Measurements from ENCODE around the gene S1PR5.

The S1PR5 gene

DNA sequence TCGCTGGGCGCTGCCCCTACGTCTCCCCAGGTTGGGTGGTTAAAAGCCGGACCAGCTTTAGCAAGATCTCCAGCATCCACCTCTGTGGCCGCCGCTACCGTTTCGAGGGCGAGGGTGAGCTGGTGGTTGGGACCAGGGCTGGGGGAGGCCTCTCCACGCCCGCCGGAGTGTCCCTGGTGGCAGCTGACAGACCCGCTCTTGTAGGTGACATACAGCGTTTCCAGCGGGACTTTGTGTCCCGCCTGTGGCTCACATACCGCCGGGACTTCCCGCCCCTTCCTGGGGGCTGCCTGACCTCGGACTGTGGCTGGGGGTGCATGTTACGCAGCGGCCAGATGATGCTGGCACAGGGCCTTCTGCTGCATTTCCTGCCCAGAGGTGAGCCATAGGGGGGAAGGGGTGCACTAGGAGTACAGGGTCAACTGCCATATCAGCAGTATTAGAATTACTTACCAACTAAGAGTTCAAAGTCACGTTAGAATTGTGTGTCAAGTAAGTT lies 27.6 kb upstream of the S1PR5 start:
- no peak for DNase-seq (ENCODE audit: low spot score)

DNA sequence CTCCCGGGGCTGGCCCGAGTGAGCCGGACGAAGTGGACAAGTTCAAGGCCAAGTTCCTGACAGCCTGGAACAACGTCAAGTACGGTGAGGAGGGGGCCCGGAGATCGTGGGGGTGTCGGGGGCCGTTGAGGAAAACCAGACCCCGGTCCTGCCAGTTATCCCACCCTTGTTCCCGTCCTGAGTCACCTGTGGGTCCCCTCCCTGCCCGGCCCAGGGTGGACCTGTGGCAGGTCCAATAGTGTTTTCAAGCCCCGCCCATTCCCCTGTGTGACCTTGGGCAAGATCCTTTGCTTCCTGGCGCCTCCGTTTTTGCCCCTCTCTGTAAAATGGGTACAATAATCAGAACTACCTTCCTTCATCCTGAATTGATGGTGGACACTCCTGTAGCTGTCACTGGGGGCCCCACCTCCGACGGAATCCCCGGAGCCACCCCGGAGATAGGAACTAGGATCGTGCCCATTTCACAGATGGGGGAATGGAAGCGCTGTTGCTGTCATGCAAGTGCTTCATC lies 27.1 kb upstream of the S1PR5 start:
- no CpG with 5 or more reads among the region's 22 CpGs for WGBS, 2 donors (ENCODE audit: extremely low coverage in 2 of 2, insufficient read length in 2 of 2, insufficient replicate concordance in 1 of 2)
- Histone ChIP-seq H3K4me1 (ENCODE audit: control insufficient read depth in 2 of 2, insufficient read depth in 1 of 2, low read depth in 1 of 2, low read length in 2 of 2) (peaks cover 4 to 7% of the 10 kb centered on the region in 2 donors), H3K9ac (ENCODE audit: low read depth, low read length, poor library complexity) (peak overlapping the region; percentile 80), H3K23ac (ENCODE audit: low read depth, low read length, poor library complexity) (peak overlapping the region; percentile 91), H2BK12ac (ENCODE audit: low read length) (no peak overlapping the region), H4K91ac (ENCODE audit: low read depth, low read length, poor library complexity) (no peak overlapping the region), H3K4ac (ENCODE audit: low read length) (no peak overlapping the region), H3K27me3 (ENCODE audit: control insufficient read depth in 3 of 3, insufficient read depth in 3 of 3, low read depth in 1 of 3, low read length in 3 of 3) (no peaks in the 10 kb centered on the region), H3K14ac (ENCODE audit: low read length) (no peak overlapping the region), H3K4me3 (ENCODE audit: low read length in 2 of 2) (peak overlapping the region; percentile 88 to 95), H3K18ac (ENCODE audit: low read length) (peak overlapping the region; percentile 90), H2BK120ac (ENCODE audit: low read depth, low read length) (peak overlapping the region; percentile 61), H3K4me2 (ENCODE audit: insufficient read depth, low read length, poor library complexity, severe bottlenecking) (peak overlapping the region; percentile 83), H2AK5ac (ENCODE audit: low read depth, low read length) (peak overlapping the region; percentile 4), H3K79me1 (ENCODE audit: low read depth, low read length) (peaks cover 10% of the 10 kb centered on the region), H2BK5ac (ENCODE audit: low read length) (no peak overlapping the region), H3K27ac (replicated peaks; ENCODE audit: low read length) (no peak overlapping the region), H2AFZ (ENCODE audit: low read length) (peak overlapping the region; percentile 99), H3K9me3 (replicated peaks in 1 of 2; ENCODE audit: control insufficient read depth in 2 of 2, insufficient read depth in 1 of 2, low read depth in 1 of 2, low read length in 2 of 2) (no peaks in the 10 kb centered on the region), H3K36me3 (replicated peaks in 1 of 2; ENCODE audit: control insufficient read depth in 2 of 2, insufficient read depth in 2 of 2, low read length in 2 of 2) (peaks cover 10 to 23% of the 10 kb centered on the region in 2 donors), H2BK15ac (ENCODE audit: low read length) (no peak overlapping the region), H4K8ac (ENCODE audit: low read depth, low read length) (no peak overlapping the region)
- no peak for DNase-seq (ENCODE audit: low spot score)

More for the DNA sequence above, 27.6 kb upstream of the S1PR5 start:
- peak overlapping the region; percentile 55 for H3K9ac ChIP-seq (ENCODE audit: low read depth, low read length, poor library complexity)
- no peak overlapping the region for H2BK12ac ChIP-seq (ENCODE audit: low read length)
- no peak overlapping the region for H2BK15ac ChIP-seq (ENCODE audit: low read length)
- peak overlapping the region; percentile 35 for H3K4me2 ChIP-seq (ENCODE audit: insufficient read depth, low read length, poor library complexity, severe bottlenecking)
- H2AFZ ChIP-seq (ENCODE audit: low read length) = no peak overlapping the region
- whole genome bisulfite sequencing, 2 donors (ENCODE audit: extremely low coverage in 2 of 2, insufficient read length in 2 of 2, insufficient replicate concordance in 1 of 2) = no CpG with 5 or more reads among the region's 23 CpGs
- no peaks in the 10 kb centered on the region for H3K27me3 ChIP-seq (ENCODE audit: control insufficient read depth in 3 of 3, insufficient read depth in 3 of 3, low read depth in 1 of 3, low read length in 3 of 3)
- H3K4me3 ChIP-seq (ENCODE audit: low read length in 2 of 2) = peak overlapping the region; percentile 10 to 88
- no peak overlapping the region for H2AK5ac ChIP-seq (ENCODE audit: low read depth, low read length)
- peak overlapping the region; percentile 73 for H3K23ac ChIP-seq (ENCODE audit: low read depth, low read length, poor library complexity)
- no peak overlapping the region for H4K8ac ChIP-seq (ENCODE audit: low read depth, low read length)
- peaks cover 4 to 7% of the 10 kb centered on the region in 2 donors for H3K4me1 ChIP-seq (ENCODE audit: control insufficient read depth in 2 of 2, insufficient read depth in 1 of 2, low read depth in 1 of 2, low read length in 2 of 2)
- no peaks in the 10 kb centered on the region for H3K9me3 ChIP-seq (replicated peaks in 1 of 2; ENCODE audit: control insufficient read depth in 2 of 2, insufficient read depth in 1 of 2, low read depth in 1 of 2, low read length in 2 of 2)
- H3K4ac ChIP-seq (ENCODE audit: low read length) = no peak overlapping the region
- no peak overlapping the region for H4K91ac ChIP-seq (ENCODE audit: low read depth, low read length, poor library complexity)
- H3K79me1 ChIP-seq (ENCODE audit: low read depth, low read length) = peaks cover 10% of the 10 kb centered on the region
- H2BK5ac ChIP-seq (ENCODE audit: low read length) = no peak overlapping the region
- H2BK120ac ChIP-seq (ENCODE audit: low read depth, low read length) = no peak overlapping the region
- peaks cover 12 to 26% of the 10 kb centered on the region in 2 donors for H3K36me3 ChIP-seq (replicated peaks in 1 of 2; ENCODE audit: control insufficient read depth in 2 of 2, insufficient read depth in 2 of 2, low read length in 2 of 2)
- H3K14ac ChIP-seq (ENCODE audit: low read length) = no peak overlapping the region
- no peak overlapping the region for H3K18ac ChIP-seq (ENCODE audit: low read length)
- H3K27ac ChIP-seq (replicated peaks; ENCODE audit: low read length) = no peak overlapping the region

DNA sequence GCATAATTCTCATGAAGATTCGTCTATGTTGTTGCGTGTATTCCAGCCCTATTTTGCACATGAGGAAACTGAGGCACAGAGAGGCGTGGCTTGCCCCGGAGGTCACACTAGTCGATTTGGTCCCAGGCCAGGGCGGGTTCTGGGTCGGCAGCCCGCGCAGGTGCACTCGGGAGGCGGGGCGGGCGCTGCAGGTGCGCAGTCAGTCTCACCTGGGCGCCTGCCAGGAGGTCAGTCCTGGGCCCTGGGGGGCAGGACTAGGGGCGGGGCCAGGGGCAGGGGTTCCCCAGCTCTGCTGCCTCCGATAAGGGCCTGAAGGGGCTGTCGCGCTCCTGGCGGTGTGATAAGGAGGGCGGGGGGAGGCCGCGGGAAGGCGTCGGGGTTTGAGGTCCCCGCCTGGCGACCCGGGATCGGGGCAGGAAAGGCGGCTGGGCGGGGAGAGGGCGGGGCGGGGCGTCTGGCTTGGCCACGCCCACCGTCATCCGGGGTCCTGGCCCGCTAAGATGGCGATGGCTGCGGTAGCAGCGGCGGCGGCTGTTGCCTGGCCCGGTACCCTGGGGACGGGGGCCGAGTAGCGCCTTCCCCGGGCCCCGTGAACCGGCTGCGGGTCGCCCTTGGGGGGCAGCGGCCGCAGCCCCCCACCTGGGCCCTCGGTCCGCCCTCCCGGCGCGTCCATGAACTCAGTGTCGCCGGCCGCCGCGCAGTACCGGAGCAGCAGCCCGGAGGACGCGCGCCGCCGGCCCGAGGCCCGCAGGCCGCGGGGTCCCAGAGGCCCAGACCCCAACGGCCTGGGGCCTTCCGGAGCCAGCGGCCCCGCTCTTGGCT lies 26.4 kb upstream of the S1PR5 start, which contains the start of gene ATG4D:
TSS of gene ATG4D (plus strand) at position 485 of the 822 bp plus-strand sequence. CDS start at position 672, 187 bp downstream.
- peak within 1 kb of the TSS; percentile 61 for H2BK120ac ChIP-seq (ENCODE audit: low read depth, low read length)
- H2BK15ac ChIP-seq (ENCODE audit: low read length) = peak within 1 kb of the TSS; percentile 66
- H2BK12ac ChIP-seq (ENCODE audit: low read length) = no peak within 1 kb of the TSS
- H2AK5ac ChIP-seq (ENCODE audit: low read depth, low read length) = peak within 1 kb of the TSS; percentile 4
- H3K4me2 ChIP-seq (ENCODE audit: insufficient read depth, low read length, poor library complexity, severe bottlenecking) = peak within 1 kb of the TSS; percentile 83
- H3K18ac ChIP-seq (ENCODE audit: low read length) = peak within 1 kb of the TSS; percentile 90
- H3K4me1 ChIP-seq (ENCODE audit: control insufficient read depth in 2 of 2, insufficient read depth in 1 of 2, low read depth in 1 of 2, low read length in 2 of 2) = peaks cover 4 to 7% of the 10 kb centered on the region in 2 donors
- no peak within 1 kb of the TSS for H2BK5ac ChIP-seq (ENCODE audit: low read length)
- DNase-seq (ENCODE audit: low spot score) = peak; percentile 81
- peaks cover 8 to 17% of the 10 kb centered on the region in 2 donors for H3K36me3 ChIP-seq (replicated peaks in 1 of 2; ENCODE audit: control insufficient read depth in 2 of 2, insufficient read depth in 2 of 2, low read length in 2 of 2)
- H3K4ac ChIP-seq (ENCODE audit: low read length) = no peak within 1 kb of the TSS
- no peak within 1 kb of the TSS for H4K91ac ChIP-seq (ENCODE audit: low read depth, low read length, poor library complexity)
- peak within 1 kb of the TSS; percentile 99 for H2AFZ ChIP-seq (ENCODE audit: low read length)
- H3K27me3 ChIP-seq (ENCODE audit: control insufficient read depth in 3 of 3, insufficient read depth in 3 of 3, low read depth in 1 of 3, low read length in 3 of 3) = peaks cover 0 to 2% (median 0%) of the 10 kb centered on the region in 3 experiments
- no peak within 1 kb of the TSS for H4K8ac ChIP-seq (ENCODE audit: low read depth, low read length)
- no CpG with 5 or more reads among the region's 79 CpGs for WGBS, 2 donors (ENCODE audit: extremely low coverage in 2 of 2, insufficient read length in 2 of 2, insufficient replicate concordance in 1 of 2)
- peaks cover 8% of the 10 kb centered on the region for H3K79me1 ChIP-seq (ENCODE audit: low read depth, low read length)
- H3K27ac ChIP-seq (replicated peaks; ENCODE audit: low read length) = no peak within 1 kb of the TSS
- H3K23ac ChIP-seq (ENCODE audit: low read depth, low read length, poor library complexity) = peak within 1 kb of the TSS; percentile 91
- H3K4me3 ChIP-seq (ENCODE audit: low read length in 2 of 2) = peak within 1 kb of the TSS; percentile 88 to 95
- no peak within 1 kb of the TSS for H3K14ac ChIP-seq (ENCODE audit: low read length)
- peak within 1 kb of the TSS; percentile 80 for H3K9ac ChIP-seq (ENCODE audit: low read depth, low read length, poor library complexity)
- H3K9me3 ChIP-seq (replicated peaks in 1 of 2; ENCODE audit: control insufficient read depth in 2 of 2, insufficient read depth in 1 of 2, low read depth in 1 of 2, low read length in 2 of 2) = no peaks in the 10 kb centered on the region

DNA sequence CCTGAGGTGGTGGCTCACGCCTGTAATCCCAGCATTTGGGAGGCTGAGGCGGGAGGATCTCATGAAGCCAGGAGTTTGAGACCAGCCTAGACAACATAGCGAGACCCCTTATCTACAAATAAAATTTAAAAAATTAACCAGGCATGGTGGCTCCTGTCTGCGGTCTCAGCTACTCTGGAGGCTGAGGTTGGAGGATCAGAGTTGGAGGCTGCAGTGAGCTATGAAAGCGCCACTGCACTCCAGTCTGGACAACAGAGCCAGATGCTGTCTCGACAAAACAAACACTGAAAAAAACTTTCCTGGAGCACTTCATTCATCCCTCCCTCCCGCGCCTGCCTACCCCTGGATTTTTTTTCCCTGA lies 25.8 kb upstream of the S1PR5 start:
- WGBS, 2 donors (ENCODE audit: extremely low coverage in 2 of 2, insufficient read length in 2 of 2, insufficient replicate concordance in 1 of 2) = no CpG with 5 or more reads among the region's 8 CpGs
- Histone ChIP-seq H3K27me3 (ENCODE audit: control insufficient read depth in 3 of 3, insufficient read depth in 3 of 3, low read depth in 1 of 3, low read length in 3 of 3) (peaks cover 0 to 6% (median 0%) of the 10 kb centered on the region in 3 experiments), H3K23ac (ENCODE audit: low read depth, low read length, poor library complexity) (no peak overlapping the region), H2BK12ac (ENCODE audit: low read length) (no peak overlapping the region), H3K36me3 (replicated peaks in 1 of 2; ENCODE audit: control insufficient read depth in 2 of 2, insufficient read depth in 2 of 2, low read length in 2 of 2) (peaks cover 4 to 12% of the 10 kb centered on the region in 2 donors), H3K14ac (ENCODE audit: low read length) (no peak overlapping the region), H3K4me2 (ENCODE audit: insufficient read depth, low read length, poor library complexity, severe bottlenecking) (peak overlapping the region; percentile 79), H3K4me3 (ENCODE audit: low read length in 2 of 2) (peak overlapping the region; percentile 88 to 95), H3K9ac (ENCODE audit: low read depth, low read length, poor library complexity) (no peak overlapping the region), H3K4ac (ENCODE audit: low read length) (no peak overlapping the region), H2AK5ac (ENCODE audit: low read depth, low read length) (no peak overlapping the region), H4K91ac (ENCODE audit: low read depth, low read length, poor library complexity) (no peak overlapping the region), H3K9me3 (replicated peaks in 1 of 2; ENCODE audit: control insufficient read depth in 2 of 2, insufficient read depth in 1 of 2, low read depth in 1 of 2, low read length in 2 of 2) (no peaks in the 10 kb centered on the region), H2BK120ac (ENCODE audit: low read depth, low read length) (no peak overlapping the region), H2BK5ac (ENCODE audit: low read length) (no peak overlapping the region), H3K79me1 (ENCODE audit: low read depth, low read length) (peaks cover 8% of the 10 kb centered on the region), H2BK15ac (ENCODE audit: low read length) (peak overlapping the region; percentile 66), H3K4me1 (ENCODE audit: control insufficient read depth in 2 of 2, insufficient read depth in 1 of 2, low read depth in 1 of 2, low read length in 2 of 2) (peaks cover 4 to 7% of the 10 kb centered on the region in 2 donors), H2AFZ (ENCODE audit: low read length) (peak overlapping the region; percentile 99), H3K27ac (replicated peaks; ENCODE audit: low read length) (no peak overlapping the region), H4K8ac (ENCODE audit: low read depth, low read length) (no peak overlapping the region), H3K18ac (ENCODE audit: low read length) (no peak overlapping the region)
- no peak for DNase-seq (ENCODE audit: low spot score)
